B cell (primary cell): ENCODE measurements around the gene ARHGAP40. TPM values are rescaled to one million over a fixed set of nuclear protein-coding genes. Genes with fewer than 3 reads are reported as not detected.

ENCODE experiments used
- ATAC-seq: fragments of 200-7000 bp; cut with Tn5 transposase; one replicate; pipeline ENCODE4 v1.10.0; 2021; ENCODE audit warnings: low read depth, mild to moderate bottlenecking, moderate number of reproducible peaks, moderate library complexity
- CTCF ChIA-PET: fragments of 350-600 bp; sonication (Branson Sonifier 250); formaldehyde crosslinking; loops from one replicate; lab custom pipeline; 2021; ENCODE audit warnings: antibody characterized with exemption, inconsistent platforms; lab: Charles Lee
- POLR2A ChIA-PET: fragments of 350-600 bp; sonication (Branson Sonifier 250); formaldehyde crosslinking; loops from one replicate; lab custom pipeline; 2021; ENCODE audit warnings: antibody characterized with exemption; lab: Charles Lee
- DNase-seq: peaks from one replicate; pipeline ENCODE4 v3.0.0; 2013
- H2AFZ ChIP-seq: 2 replicates; pipeline ENCODE4 v1.6.1; 2012; ENCODE audit warnings: mild to moderate bottlenecking, low read depth, low read length; ENCODE audit not compliant: insufficient read depth, poor library complexity, severe bottlenecking
- H3K27ac ChIP-seq, 2 donors: 1 replicate in 1 of 2; 2 replicates in 1 of 2; pipeline ENCODE4 v1.5.1; 2012 to 2013; ENCODE audit warnings: low read length in 2 of 2, mild to moderate bottlenecking in 2 of 2, moderate library complexity in 1 of 2
- H3K27me3 ChIP-seq, 4 experiments: fragments of 200-600 bp in 1 of 4; sonication (generic) in 1 of 4; replicated peaks in 1 of 4; 1 replicate in 2 of 4; 2 replicates in 2 of 4; pipeline versions ENCODE4 v1.6.1 to v1.7.0; 2013 to 2016; ENCODE audit warnings: low read length in 3 of 4, mild to moderate bottlenecking in 2 of 4, mixed read lengths in 1 of 4, moderate library complexity in 1 of 4; ENCODE audit not compliant: insufficient read depth in 4 of 4, control insufficient read depth in 3 of 4; ENCODE audit errors: control extremely low read depth in 1 of 4
- H3K36me3 ChIP-seq, 2 experiments: replicated peaks in 1 of 2; 1 replicate in 1 of 2; 2 replicates in 1 of 2; pipeline versions ENCODE4 v1.6.1 to v1.7.1; 2013; ENCODE audit warnings: low read length in 1 of 2; ENCODE audit not compliant: insufficient read depth in 2 of 2, control insufficient read depth in 1 of 2; ENCODE audit errors: control extremely low read depth in 1 of 2, extremely low read depth in 1 of 2
- H3K4me1 ChIP-seq, 2 donors: fragments of 200-600 bp in 1 of 2; sonication (generic) in 1 of 2; 1 replicate in 1 of 2; 2 replicates in 1 of 2; pipeline versions ENCODE4 v1.5.1 to v1.6.1; 2013 to 2017; ENCODE audit warnings: low read length in 2 of 2; ENCODE audit not compliant: control insufficient read depth in 2 of 2, insufficient read depth in 2 of 2
- H3K4me2 ChIP-seq: replicated peaks from 2 replicates; pipeline ENCODE3; 2012; ENCODE audit warnings: mild to moderate bottlenecking, low read depth, low read length; ENCODE audit not compliant: poor library complexity, severe bottlenecking
- H3K4me3 ChIP-seq, 5 experiments: fragments of 200-600 bp in 1 of 5; sonication (generic) in 1 of 5; 1 replicate in 3 of 5; 2 replicates in 2 of 5; pipeline versions ENCODE4 v1.5.1 to v1.7.0; 2011 to 2016; ENCODE audit warnings: low read length in 4 of 5, mild to moderate bottlenecking in 4 of 5, low read depth in 2 of 5, control low read depth in 1 of 5, moderate library complexity in 1 of 5; ENCODE audit not compliant: insufficient read depth in 1 of 5; ENCODE audit errors: control extremely low read depth in 1 of 5, extremely low read depth in 1 of 5
- H3K79me2 ChIP-seq: fragments of 200-600 bp; sonication (generic); one replicate; pipeline ENCODE4 v1.6.0; 2016; ENCODE audit warnings: low read length; ENCODE audit not compliant: control insufficient read depth, insufficient read depth
- H3K9ac ChIP-seq: fragments of 200-600 bp; sonication (generic); 2 replicates; pipeline ENCODE4 v1.6.1; 2017; ENCODE audit warnings: mild to moderate bottlenecking, low read length, moderate library complexity
- H3K9me3 ChIP-seq, 3 donors: one replicate each; pipeline versions ENCODE4 v1.6.1 to v1.7.1; 2013; ENCODE audit warnings: low read length in 2 of 3; ENCODE audit not compliant: control insufficient read depth in 2 of 3, insufficient read depth in 1 of 3; ENCODE audit errors: control extremely low read depth in 1 of 3
- H4K20me1 ChIP-seq: 2 replicates; pipeline ENCODE4 v1.6.0; 2012; ENCODE audit warnings: mild to moderate bottlenecking, low read length; ENCODE audit not compliant: insufficient read depth, control insufficient read depth, poor library complexity, severe bottlenecking
- H3K27ac Mint-ChIP-seq: one replicate; pipeline ENCODE4 v1.8.0; 2021; ENCODE audit warnings: mixed read lengths
- H3K27me3 Mint-ChIP-seq: one replicate; pipeline ENCODE4 v1.8.0; 2021; ENCODE audit warnings: mixed read lengths
- H3K4me1 Mint-ChIP-seq: one replicate; pipeline ENCODE4 v1.8.0; 2021; ENCODE audit warnings: mixed read lengths
- H3K4me3 Mint-ChIP-seq: one replicate; pipeline ENCODE4 v1.8.0; 2021; ENCODE audit warnings: mixed read lengths
- H3K9me3 Mint-ChIP-seq: one replicate; pipeline ENCODE4 v1.8.0; 2022; ENCODE audit warnings: mixed read lengths; ENCODE audit not compliant: insufficient read depth
- EZH2 ChIP-seq: IDR thresholded peaks from 2 replicates; pipeline ENCODE4 v1.6.1; 2012; ENCODE audit warnings: borderline replicate concordance, low read depth, mild to moderate bottlenecking, moderate library complexity, low read length; ENCODE audit not compliant: insufficient read depth, poor library complexity, severe bottlenecking
- WGBS: methylation state at CpG from one replicate; pipeline ENCODE4 v1.1.5; 2013; ENCODE audit warnings: missing lambda C conversion rate; ENCODE audit not compliant: insufficient coverage; 5-methylcytosine and 5-hydroxymethylcytosine counted together
- intact Hi-C: fragments of 100-400 bp; cut with micrococcal nuclease; formaldehyde crosslinking; loops from one replicate; pipeline ENCODE4 v1.10.0; 2022
- polyA plus RNA-seq: library from polyadenylated mRNA; depleted of rRNA; stranded (reverse); fragments of >200 nt; gene quantifications from 2 replicates; pipeline ENCODE4 v1.2.3, GENCODE V29; 2012
- total RNA-seq, 2 donors: library from RNA; stranded (reverse); fragments of 120-200 nt in 1 of 2; gene quantifications; 1 replicate in 1 of 2; 2 replicates in 1 of 2; pipeline versions ENCODE4 v1.2.3 to v1.2.4, GENCODE V29; 2013 to 2022
- TF ChIP-seq, protein P1 (sequence below): fragments of 200-600 bp; IDR thresholded peaks from one replicate; pipeline ENCODE4 v1.8.0; 2022; ENCODE audit warnings: antibody characterized with exemption, mild to moderate bottlenecking

ARHGAP40 gene
- total and polyA plus RNA-seq, 2 donors (not counting 1 experiment from before 2014, with no cell fraction given) = not detected

DNA sequence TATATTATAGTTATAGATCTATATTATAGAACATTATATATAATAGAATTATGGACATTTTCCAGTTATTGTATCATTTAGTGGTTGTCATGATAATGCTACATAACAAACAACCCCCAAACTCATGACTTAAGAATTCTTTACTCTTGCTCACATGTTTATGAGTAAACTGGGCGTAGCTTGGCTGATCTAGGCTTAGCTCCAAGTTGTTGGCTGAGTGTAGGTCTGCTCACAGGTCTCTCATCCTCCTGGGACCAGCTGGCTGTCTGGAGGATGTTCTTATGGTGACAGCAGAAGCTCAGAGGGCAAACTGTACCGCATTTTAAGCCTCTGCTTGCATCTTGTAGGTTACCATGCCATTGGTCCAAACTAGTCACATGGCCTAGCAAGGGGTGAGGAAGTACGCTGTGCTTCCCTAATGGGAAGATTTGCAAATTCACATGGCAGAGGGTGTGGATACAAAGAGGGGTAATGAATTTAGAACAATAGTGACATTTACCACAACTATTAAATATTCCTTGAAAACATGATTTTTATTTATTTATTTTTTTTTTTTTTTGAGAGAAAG is 34.2 kb downstream of the ARHGAP40 start:
- Mint-ChIP-seq H3K27ac (no peak overlapping the region), H3K4me1 (peaks cover 11% of the 10 kb centered on the region), H3K9me3 (no peaks in the 10 kb centered on the region), H3K27me3 (peaks cover 28% of the 10 kb centered on the region), H3K4me3 (no peak overlapping the region)
- Histone ChIP-seq H3K4me1 (peaks cover 3 to 5% of the 10 kb centered on the region in 2 donors), H3K27ac (no peak overlapping the region), H4K20me1 (no peaks in the 10 kb centered on the region), H3K9ac (no peak overlapping the region), H3K4me2 (no peak overlapping the region), H3K4me3 (no peak overlapping the region), H3K27me3 (peaks cover 0 to 18% (median 4%) of the 10 kb centered on the region in 4 experiments), H2AFZ (peak overlapping the region; percentile 15), H3K79me2 (no peaks in the 10 kb centered on the region), H3K36me3 (no peaks in the 10 kb centered on the region), H3K9me3 (no peaks in the 10 kb centered on the region)
- intact Hi-C loops = no loop called here
- DNase-seq (peak; percentile 17), ATAC-seq (no peak)
- CTCF ChIA-PET = interaction anchor here (0.7 to 6.3 kb wide), 4 partner anchors 116 to 401 kb away, joined by 3 to 55 read pairs (median 4); partner anchors contain the start of gene ACTR5
- 50% methylated on average over 2 of the region's 3 CpGs for WGBS
- TF ChIP-seq, protein P1, sequence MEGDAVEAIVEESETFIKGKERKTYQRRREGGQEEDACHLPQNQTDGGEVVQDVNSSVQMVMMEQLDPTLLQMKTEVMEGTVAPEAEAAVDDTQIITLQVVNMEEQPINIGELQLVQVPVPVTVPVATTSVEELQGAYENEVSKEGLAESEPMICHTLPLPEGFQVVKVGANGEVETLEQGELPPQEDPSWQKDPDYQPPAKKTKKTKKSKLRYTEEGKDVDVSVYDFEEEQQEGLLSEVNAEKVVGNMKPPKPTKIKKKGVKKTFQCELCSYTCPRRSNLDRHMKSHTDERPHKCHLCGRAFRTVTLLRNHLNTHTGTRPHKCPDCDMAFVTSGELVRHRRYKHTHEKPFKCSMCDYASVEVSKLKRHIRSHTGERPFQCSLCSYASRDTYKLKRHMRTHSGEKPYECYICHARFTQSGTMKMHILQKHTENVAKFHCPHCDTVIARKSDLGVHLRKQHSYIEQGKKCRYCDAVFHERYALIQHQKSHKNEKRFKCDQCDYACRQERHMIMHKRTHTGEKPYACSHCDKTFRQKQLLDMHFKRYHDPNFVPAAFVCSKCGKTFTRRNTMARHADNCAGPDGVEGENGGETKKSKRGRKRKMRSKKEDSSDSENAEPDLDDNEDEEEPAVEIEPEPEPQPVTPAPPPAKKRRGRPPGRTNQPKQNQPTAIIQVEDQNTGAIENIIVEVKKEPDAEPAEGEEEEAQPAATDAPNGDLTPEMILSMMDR = no peak
- TF ChIP-seq EZH2 = no peak
- POLR2A ChIA-PET = no interaction called here

DNA sequence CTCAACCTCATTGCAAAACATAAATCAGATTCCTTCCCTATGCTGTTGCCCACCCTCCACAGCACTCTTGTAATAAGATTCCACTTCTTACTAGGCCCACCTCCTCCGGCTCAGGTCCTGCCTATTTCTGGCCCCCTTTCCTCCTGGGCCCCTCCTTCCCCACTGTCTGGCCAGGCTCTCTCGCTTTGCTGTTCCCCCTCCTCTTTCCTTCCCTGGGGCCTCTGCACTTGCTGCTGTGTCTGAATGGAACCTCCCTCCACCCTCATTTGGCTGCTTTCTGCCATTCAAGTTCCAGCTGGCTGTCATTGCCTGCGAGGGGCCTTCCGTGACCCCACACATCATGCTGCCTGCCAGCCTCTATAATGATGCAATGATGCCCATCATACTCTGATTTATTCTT is 38.9 kb downstream of the ARHGAP40 start:
- POLR2A ChIA-PET = no interaction called here
- no peaks in the 10 kb centered on the region for H4K20me1 ChIP-seq
- 73% methylated on average over 4 of the region's 4 CpGs for WGBS
- no peak overlapping the region for H3K4me3 ChIP-seq
- H3K4me1 Mint-ChIP-seq = peaks cover 14% of the 10 kb centered on the region
- no peak for ATAC-seq
- no peak overlapping the region for H2AFZ ChIP-seq
- peaks cover 49% of the 10 kb centered on the region for H3K27me3 Mint-ChIP-seq
- CTCF ChIA-PET = interaction anchor here (0.6 kb wide), 1 partner anchor 99 kb away, joined by 3 read pairs; no protein-coding TSS in a partner anchor
- no peak overlapping the region for H3K27ac ChIP-seq
- TF ChIP-seq, protein P1 = no peak
- no peak for TF ChIP-seq EZH2
- DNase-seq = no peak
- H3K4me1 ChIP-seq = peaks cover under 1 to 2% of the 10 kb centered on the region in 2 donors
- no peak overlapping the region for H3K4me3 Mint-ChIP-seq
- no peaks in the 10 kb centered on the region for H3K36me3 ChIP-seq
- no peak overlapping the region for H3K4me2 ChIP-seq
- no peak overlapping the region for H3K27ac Mint-ChIP-seq
- no peaks in the 10 kb centered on the region for H3K9me3 Mint-ChIP-seq
- no peak overlapping the region for H3K9ac ChIP-seq
- intact Hi-C loops = no loop called here
- peaks cover 0 to 25% (median 8%) of the 10 kb centered on the region in 4 experiments for H3K27me3 ChIP-seq
- H3K79me2 ChIP-seq = no peaks in the 10 kb centered on the region
- peaks cover 0 to under 1% (median 0%) of the 10 kb centered on the region in 3 donors for H3K9me3 ChIP-seq
